ENCODE results near the gene FNTB. TPM values are rescaled to one million over a fixed set of nuclear protein-coding genes. Genes with fewer than 3 reads are reported as not detected.

Gene FNTB
- total and polyA plus RNA-seq, 2 of the 13 experiments (the other 11 are each of a cell fraction or from before 2014, with no cell fraction given) = 23.6 to 28.5 TPM

DNA sequence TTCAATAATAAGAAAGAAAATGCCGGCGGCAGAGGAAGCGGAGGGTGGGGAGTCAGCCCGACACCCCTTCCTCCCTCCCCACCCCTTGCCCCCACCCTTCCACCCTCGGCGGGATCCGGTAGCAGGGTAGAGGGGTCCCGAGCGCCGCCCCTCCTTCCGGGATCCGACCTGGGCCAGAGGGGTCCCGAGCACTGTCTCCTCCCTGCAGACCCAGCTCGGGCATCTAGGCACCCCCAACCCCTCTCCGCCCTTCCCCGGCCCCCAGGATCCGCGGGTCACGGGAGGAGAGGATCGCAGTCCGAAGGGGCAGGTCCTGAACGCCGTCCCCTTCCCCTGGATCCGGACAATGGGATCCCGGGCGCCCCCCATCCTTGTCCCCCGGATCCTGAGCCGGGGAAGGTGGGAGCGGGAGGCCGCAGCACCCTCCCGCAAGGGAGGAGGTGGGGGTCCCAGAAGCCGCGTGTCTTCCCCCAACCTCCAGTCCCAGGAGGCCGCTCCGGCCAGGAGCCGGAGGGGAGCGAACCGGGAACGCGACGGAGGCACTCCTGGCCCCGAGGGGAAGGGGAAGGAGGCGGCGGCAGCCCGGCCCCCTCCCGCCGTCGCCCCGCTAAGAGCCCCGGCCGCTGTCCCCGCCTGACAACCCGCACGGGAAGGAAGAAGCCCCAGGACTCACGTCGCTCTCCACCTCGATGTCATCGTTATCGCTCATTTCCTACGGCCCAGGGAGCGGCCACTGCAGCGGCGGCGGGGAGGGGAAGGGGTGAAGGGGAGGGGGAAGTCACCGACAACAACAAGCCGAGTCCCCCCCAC is 115.1 kb downstream of the FNTB start (continued):
- TF ChIP-seq YEATS4 (CRISPR knock-in tag; IDR thresholded peaks at IDR 0.05; ENCODE audit: borderline replicate concordance) (0 out of 2 replicates have a peak, but pooled peaks have one; percentile 2), NFATC3 (CRISPR knock-in tag; IDR thresholded peaks at IDR 0.05) (no peak), SP2 (CRISPR knock-in tag; IDR thresholded peaks at IDR 0.05) (0 out of 2 replicates have a peak, but pooled peaks have one; percentile 20), PHF8 (CRISPR knock-in tag; IDR thresholded peaks at IDR 0.05) (peak; percentile 47)

- intact Hi-C loops (cut with micrococcal nuclease; ENCODE audit: unreplicated experiment) (loop anchor here (5.0 kb wide), 1 partner anchor 115 kb away; the partner anchor contains the start of gene FNTB), in situ Hi-C loops (cut with HindIII; ENCODE audit: extremely low pct_ligation_motif_present, low pct_unique_long_range_greater_than_20kb) (no loop called here)
- no peaks in the 10 kb centered on the region for H3K27me3 ChIP-seq (ENCODE audit: control insufficient read depth in 1 of 2, insufficient read depth in 2 of 2, low read length in 2 of 2)
- POLR2A ChIA-PET = interaction anchor here (0.5 to 1.6 kb wide), 18 partner anchors 8 to 1405 kb away, joined by 3 to 5 read pairs (median 3); partner anchors contain the start of genes FNTB, FUT8 and GPHN
- no peaks in the 10 kb centered on the region for H4K20me1 ChIP-seq (ENCODE audit: insufficient read depth, low read length)
- H3K4me2 ChIP-seq (ENCODE audit: low read depth, low read length) = peak within 1 kb of the TSS; percentile 99
- peaks cover 28% of the 10 kb centered on the region for H3K4me1 ChIP-seq (ENCODE audit: insufficient read depth, low read length)
- H3K36me3 ChIP-seq (replicated peaks in 1 of 2; ENCODE audit: control insufficient read depth in 1 of 2, insufficient read depth in 2 of 2, low read length in 2 of 2) = peaks cover 0 to 6% of the 10 kb centered on the region in 2 experiments; a peak in 2 of 5 replicates
- CTCF ChIA-PET (ENCODE audit: low intra/inter-chr PET ratio, low total read pairs) = no interaction called here
- H3K4me3 ChIP-seq (replicated peaks in 1 of 3; ENCODE audit: insufficient read depth in 1 of 3, low read depth in 2 of 3, low read length in 3 of 3) = peak within 1 kb of the TSS; percentile 86 to 96 (median 95)
- no TSS peak for BruUV-seq (replicated peaks)
- peak within 1 kb of the TSS; percentile 76 for H3K27ac ChIP-seq (ENCODE audit: extremely low read length, insufficient read depth, low read length)
- no peaks in the 10 kb centered on the region for H3K9me3 ChIP-seq (ENCODE audit: low read length)
- H3K9ac ChIP-seq (ENCODE audit: insufficient read depth, low read depth, low read length) = peak within 1 kb of the TSS; percentile 87
- FAIRE-seq (peak; percentile 86), ATAC-seq (peak; percentile 96), DNase-seq (ENCODE audit: low spot score) (peak; percentile 97)
- under 1% methylated on average over 34 of the region's 61 CpGs for WGBS (ENCODE audit: low lambda C conversion rate)
- peaks cover 31% of the 10 kb centered on the region for H3K79me2 ChIP-seq (ENCODE audit: insufficient read depth, low read length)
- H2AFZ ChIP-seq (ENCODE audit: low read length) = peak within 1 kb of the TSS; percentile 84
- TF ChIP-seq KLF15 (CRISPR knock-in tag; IDR thresholded peaks at IDR 0.05; ENCODE audit: borderline replicate concordance) (no peak), MNT (IDR thresholded peaks at IDR 0.05) (peak; percentile 82), ZNF317 (CRISPR knock-in tag; IDR thresholded peaks at IDR 0.05) (peak; percentile 56), MXD3 (CRISPR knock-in tag; IDR thresholded peaks at IDR 0.05) (peak; percentile 85; the same call in 1 of the 2 replicates), ZNF24 (IDR thresholded peaks at IDR 0.05) (no peak), HDAC1 (CRISPR knock-in tag; IDR thresholded peaks at IDR 0.05) (peak; percentile 66), GATAD2A (CRISPR knock-in tag; IDR thresholded peaks at IDR 0.05) (no peak), ZNF839 (CRISPR knock-in tag; IDR thresholded peaks at IDR 0.05; ENCODE audit: borderline replicate concordance) (no peak), FLYWCH1 (CRISPR knock-in tag; IDR thresholded peaks at IDR 0.05) (no peak), TFE3 (CRISPR knock-in tag; IDR thresholded peaks at IDR 0.05) (peak; percentile 61; the same call in 1 of the 2 replicates), ZNF570 (CRISPR knock-in tag; IDR thresholded peaks at IDR 0.05; ENCODE audit: borderline replicate concordance) (no peak), CHD4 (IDR thresholded peaks at IDR 0.05; ENCODE audit: borderline replicate concordance, low read length) (no peak)
- TF ChIP-seq, protein P1, sequence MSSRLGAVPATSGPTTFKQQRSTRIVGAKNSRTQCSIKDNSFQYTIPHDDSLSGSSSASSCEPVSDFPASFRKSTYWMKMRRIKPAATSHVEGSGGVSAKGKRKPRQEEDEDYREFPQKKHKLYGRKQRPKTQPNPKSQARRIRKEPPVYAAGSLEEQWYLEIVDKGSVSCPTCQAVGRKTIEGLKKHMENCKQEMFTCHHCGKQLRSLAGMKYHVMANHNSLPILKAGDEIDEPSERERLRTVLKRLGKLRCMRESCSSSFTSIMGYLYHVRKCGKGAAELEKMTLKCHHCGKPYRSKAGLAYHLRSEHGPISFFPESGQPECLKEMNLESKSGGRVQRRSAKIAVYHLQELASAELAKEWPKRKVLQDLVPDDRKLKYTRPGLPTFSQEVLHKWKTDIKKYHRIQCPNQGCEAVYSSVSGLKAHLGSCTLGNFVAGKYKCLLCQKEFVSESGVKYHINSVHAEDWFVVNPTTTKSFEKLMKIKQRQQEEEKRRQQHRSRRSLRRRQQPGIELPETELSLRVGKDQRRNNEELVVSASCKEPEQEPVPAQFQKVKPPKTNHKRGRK (CRISPR knock-in tag; IDR thresholded peaks at IDR 0.05) = no peak
Observed at GRCh38 chr14:65102441-65103149, 115.9 kb downstream of the FNTB start, which contains the start of gene MAX. Gene MAX (minus strand): TSS chr14:65102517. CDS start chr14:65102339, 178 bp downstream.
